GM12864 (cell line): ENCODE data around the gene ANKH.

Experiments
- DNase-seq: peaks from one replicate; pipeline ENCODE4 v3.0.0-alpha.2; 2011; ENCODE audit warnings: low read depth
- H3K4me3 ChIP-seq: 2 replicates; pipeline ENCODE4 v1.5.1; 2011; ENCODE audit warnings: mild to moderate bottlenecking, low read depth, low read length, control low read depth
- TF ChIP-seq, protein P1 (sequence below): IDR thresholded peaks from 2 replicates; pipeline ENCODE4 v1.5.1; 2011; ENCODE audit warnings: low read depth, mild to moderate bottlenecking, moderate library complexity, low read length, control low read depth, inconsistent platforms; ENCODE audit errors: missing control alignments

The ANKH gene

DNA sequence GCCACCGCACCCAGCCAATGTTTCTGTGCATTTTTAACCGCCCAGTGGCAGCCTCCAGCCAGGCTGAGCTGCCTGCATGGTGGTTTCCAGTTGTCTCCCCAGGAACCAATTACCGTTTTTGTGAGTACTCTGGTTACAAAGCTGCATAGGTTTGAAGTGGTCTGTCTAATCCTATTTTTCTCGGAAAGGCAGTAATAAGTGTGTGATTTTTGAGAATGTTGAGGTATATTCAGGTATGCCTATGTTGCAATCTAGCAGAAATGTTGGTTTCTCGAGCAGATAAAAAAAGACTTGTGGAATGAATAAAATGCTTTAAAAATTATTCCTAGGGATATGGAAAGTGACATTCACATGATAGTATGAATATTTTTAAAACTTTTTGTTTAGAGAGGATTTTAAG, 41.5 kb upstream of the ANKH start:
- no peak overlapping the region for H3K4me3 ChIP-seq
- DNase-seq: no peak
- TF ChIP-seq, protein P1, sequence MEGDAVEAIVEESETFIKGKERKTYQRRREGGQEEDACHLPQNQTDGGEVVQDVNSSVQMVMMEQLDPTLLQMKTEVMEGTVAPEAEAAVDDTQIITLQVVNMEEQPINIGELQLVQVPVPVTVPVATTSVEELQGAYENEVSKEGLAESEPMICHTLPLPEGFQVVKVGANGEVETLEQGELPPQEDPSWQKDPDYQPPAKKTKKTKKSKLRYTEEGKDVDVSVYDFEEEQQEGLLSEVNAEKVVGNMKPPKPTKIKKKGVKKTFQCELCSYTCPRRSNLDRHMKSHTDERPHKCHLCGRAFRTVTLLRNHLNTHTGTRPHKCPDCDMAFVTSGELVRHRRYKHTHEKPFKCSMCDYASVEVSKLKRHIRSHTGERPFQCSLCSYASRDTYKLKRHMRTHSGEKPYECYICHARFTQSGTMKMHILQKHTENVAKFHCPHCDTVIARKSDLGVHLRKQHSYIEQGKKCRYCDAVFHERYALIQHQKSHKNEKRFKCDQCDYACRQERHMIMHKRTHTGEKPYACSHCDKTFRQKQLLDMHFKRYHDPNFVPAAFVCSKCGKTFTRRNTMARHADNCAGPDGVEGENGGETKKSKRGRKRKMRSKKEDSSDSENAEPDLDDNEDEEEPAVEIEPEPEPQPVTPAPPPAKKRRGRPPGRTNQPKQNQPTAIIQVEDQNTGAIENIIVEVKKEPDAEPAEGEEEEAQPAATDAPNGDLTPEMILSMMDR: no peak

DNA sequence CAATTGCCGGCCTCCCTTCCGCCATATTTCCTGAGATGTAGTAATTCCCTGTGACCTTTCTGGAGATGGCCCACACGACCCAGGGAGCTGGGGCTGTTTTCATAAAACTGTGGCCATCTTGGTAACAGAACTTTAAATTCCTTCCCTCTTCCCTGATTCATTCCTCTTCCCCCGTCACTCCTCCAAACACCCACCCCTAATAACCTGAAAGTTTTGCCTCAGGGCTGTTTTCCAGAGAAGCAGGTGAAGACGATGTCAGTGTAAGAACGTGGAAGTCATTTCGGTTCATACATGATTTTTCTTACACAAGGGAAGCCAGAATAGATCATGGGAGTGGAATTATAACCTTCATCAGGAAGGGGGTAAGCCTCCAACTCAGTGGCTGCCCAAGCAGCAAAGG, 40.6 kb upstream of the ANKH start:
- no peak for DNase-seq
- H3K4me3 ChIP-seq: no peak overlapping the region
- TF ChIP-seq, protein P1: no peak

DNA sequence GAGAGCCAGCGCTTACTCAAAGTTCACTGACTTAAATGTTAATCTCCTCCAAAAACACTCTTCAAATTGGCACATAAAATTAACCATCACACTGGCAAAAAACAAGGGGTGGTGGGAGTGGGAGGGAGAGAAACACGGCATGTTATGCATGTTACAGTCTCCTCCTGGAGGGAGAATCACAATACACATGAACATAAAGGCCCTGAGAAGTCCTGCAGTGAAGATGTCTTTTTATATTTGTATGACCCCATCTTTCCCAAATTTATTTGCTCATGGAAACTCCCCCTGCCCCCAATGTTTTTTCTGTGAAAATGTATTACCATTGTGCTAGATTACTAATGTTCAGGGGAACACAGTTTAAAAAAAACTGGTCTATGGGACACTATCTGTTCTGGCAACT, 37.8 kb upstream of the ANKH start:
- H3K4me3 ChIP-seq: no peak overlapping the region
- no peak for DNase-seq
- TF ChIP-seq, protein P1: no peak

DNA sequence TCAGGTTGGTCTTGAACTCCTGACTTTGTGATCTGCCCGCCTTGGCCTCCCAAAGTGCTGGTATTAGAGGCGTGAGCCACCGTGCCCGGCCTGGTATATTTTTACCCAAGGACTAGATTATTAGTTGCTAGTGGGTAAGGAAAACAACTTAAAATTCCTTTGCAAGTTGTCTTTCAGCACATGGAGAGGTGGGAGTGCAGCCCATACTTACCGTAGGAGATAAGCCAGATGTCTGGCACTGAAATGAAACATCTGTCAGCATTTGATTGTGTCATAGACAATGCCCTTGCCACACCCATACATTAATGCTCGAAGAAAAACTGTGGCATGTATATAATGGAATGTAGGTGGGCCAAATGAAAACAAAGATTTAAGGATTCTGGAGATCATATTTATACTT, 36.6 kb upstream of the ANKH start:
- DNase-seq: no peak
- TF ChIP-seq, protein P1: no peak
- H3K4me3 ChIP-seq: no peak overlapping the region

DNA sequence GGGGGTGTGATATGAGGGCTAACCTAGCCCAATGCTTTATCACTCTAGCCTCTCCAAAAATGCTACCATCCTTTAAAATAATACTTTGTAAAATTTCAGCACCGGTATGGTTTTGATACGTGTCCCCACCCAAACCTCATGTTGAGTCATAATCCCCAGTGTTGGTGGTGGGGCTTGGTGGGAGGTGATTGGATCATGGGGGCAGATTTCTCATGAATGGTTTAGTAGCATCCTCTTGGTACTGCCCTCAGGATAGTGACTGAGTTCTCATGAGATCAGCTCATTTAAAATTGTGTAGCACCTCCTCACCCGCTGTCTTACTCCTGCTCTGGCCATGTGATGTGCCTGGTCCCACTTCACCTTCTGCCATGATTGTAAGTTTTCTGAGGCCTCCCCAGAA, 35.0 kb upstream of the ANKH start:
- no peak for DNase-seq
- TF ChIP-seq, protein P1: no peak

DNA sequence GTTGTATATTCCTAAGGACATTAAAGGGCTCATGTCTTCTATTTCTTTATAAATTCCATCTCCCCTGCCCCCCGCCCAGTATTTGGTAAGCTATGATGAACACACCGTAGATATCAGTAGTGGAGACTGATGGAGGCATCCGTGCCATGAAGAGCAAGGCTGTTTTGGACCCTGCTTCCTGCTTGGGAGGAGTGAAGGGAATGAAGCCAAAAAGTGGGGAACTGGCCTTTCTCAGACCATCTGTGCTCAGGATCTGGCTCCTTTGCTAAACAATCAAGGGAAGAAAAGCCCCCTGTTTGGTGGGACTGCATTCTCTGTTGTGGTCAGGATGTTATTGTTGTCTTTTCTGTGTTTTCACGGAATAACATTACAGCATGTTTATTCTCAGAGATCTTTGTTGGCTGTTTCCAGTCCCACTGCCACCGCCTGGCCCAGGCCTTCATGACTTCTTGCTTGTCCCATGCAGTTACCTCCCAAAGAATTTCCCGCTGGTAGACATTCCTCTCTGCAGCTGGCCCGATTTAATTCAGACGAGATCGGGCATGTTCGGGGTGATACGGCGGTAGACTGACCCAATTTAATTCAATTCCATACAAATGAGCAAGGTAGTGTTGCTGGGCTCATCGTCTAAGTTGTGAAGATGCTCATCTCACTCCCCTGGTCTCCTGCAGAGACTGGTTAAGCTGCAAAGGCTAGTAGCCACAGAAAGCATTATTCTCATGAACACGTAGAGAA, 31.4 kb upstream of the ANKH start:
- no peak for DNase-seq
- TF ChIP-seq, protein P1: no peak
- no peak overlapping the region for H3K4me3 ChIP-seq

More for the DNA sequence above, 35.0 kb upstream of the ANKH start:
- H3K4me3 ChIP-seq: no peak overlapping the region

DNA sequence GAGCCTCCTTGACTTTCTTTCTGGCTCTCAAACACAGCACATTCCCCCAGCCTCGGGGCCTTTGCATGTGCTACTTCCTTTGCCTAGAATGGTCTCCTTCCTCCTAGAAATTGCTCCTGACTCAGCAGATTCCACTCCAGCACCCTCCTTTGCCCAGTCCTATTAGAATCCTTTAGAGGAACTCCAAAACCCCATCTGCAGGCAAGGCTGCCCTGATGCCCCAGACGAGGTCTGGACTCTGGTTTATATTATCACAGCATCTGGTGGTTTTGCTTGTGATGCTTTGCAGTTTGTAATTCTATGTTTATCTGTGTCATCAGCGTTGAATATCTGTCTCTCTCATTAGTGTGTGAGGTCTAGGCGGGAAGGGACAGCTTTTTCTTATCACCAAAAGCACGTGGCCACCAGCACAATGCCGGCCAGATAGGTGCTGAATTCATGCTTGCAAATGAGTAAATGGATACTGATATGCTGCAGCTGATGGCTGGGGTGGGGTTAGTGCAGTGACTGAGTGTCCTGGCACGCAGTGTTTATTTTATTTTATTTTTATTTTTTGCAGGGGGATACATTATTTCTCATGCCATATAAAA, 30.0 kb upstream of the ANKH start:
- no peak for DNase-seq
- TF ChIP-seq, protein P1: no peak

More for the DNA sequence above, 30.0 kb upstream of the ANKH start:
- no peak overlapping the region for H3K4me3 ChIP-seq
